ENCODE results near the gene RIN3.
A peak's percentile ranks its signal among the peaks of the same experiment; 100 is the strongest.

The RIN3 gene

DNA sequence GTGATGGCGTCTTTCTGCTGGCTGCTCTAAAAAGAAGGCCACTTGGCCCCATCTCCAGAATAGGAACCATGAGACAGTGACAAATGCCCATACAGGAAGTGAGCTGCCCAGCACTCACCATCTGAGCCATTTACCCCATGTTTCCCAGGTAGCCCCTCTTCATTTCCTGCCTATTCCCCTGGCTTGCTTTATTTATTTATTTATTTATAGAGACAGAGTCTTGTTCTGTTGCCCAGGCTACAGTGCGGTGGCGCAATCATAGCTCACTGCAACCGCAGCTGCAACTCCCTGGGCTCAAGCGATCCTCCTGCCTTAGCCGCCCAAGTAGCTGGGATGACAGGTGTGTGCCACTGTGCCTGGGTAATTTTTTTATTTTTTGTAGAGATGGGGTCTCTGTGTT lies 71.2 kb downstream of the RIN3 start:
- no peak for DNase-seq
- Histone ChIP-seq H3K4me2 (ENCODE audit: low read depth, low read length) (no peak overlapping the region), H3K9me3 (replicated peaks; ENCODE audit: insufficient read depth, low read length) (no peaks in the 10 kb centered on the region), H2AFZ (ENCODE audit: low read length) (no peak overlapping the region), H3K9me2 (replicated peaks; ENCODE audit: insufficient read depth, low read length) (no peaks in the 10 kb centered on the region), H3F3A (ENCODE audit: insufficient read depth, low read length) (peaks cover 31% of the 10 kb centered on the region), H3K9ac (ENCODE audit: low read length) (no peak overlapping the region), H3K4me1 (ENCODE audit: low read length) (peaks cover 48% of the 10 kb centered on the region), H3K4me3 (ENCODE audit: low read length) (no peak overlapping the region), H4K20me1 (ENCODE audit: insufficient read depth, low read length) (no peaks in the 10 kb centered on the region), H3K79me2 (ENCODE audit: low read length) (no peaks in the 10 kb centered on the region), H3K27me3 (replicated peaks; ENCODE audit: insufficient read depth, low read length) (no peaks in the 10 kb centered on the region), H3K27ac (ENCODE audit: low read length) (no peak overlapping the region), H3K36me3 (replicated peaks; ENCODE audit: insufficient read depth, low read length) (no peaks in the 10 kb centered on the region)
- no peak for TF ChIP-seq EZH2phosphoT487 (IDR thresholded peaks at IDR 0.05; ENCODE audit: low read length)
- TF ChIP-seq, protein P1, sequence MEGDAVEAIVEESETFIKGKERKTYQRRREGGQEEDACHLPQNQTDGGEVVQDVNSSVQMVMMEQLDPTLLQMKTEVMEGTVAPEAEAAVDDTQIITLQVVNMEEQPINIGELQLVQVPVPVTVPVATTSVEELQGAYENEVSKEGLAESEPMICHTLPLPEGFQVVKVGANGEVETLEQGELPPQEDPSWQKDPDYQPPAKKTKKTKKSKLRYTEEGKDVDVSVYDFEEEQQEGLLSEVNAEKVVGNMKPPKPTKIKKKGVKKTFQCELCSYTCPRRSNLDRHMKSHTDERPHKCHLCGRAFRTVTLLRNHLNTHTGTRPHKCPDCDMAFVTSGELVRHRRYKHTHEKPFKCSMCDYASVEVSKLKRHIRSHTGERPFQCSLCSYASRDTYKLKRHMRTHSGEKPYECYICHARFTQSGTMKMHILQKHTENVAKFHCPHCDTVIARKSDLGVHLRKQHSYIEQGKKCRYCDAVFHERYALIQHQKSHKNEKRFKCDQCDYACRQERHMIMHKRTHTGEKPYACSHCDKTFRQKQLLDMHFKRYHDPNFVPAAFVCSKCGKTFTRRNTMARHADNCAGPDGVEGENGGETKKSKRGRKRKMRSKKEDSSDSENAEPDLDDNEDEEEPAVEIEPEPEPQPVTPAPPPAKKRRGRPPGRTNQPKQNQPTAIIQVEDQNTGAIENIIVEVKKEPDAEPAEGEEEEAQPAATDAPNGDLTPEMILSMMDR (IDR thresholded peaks at IDR 0.05; ENCODE audit: low read length), result no peak
- no peak for TF ChIP-seq EZH2 (optimal IDR thresholded peaks at IDR 0.05; ENCODE audit: low read depth, low read length)

DNA sequence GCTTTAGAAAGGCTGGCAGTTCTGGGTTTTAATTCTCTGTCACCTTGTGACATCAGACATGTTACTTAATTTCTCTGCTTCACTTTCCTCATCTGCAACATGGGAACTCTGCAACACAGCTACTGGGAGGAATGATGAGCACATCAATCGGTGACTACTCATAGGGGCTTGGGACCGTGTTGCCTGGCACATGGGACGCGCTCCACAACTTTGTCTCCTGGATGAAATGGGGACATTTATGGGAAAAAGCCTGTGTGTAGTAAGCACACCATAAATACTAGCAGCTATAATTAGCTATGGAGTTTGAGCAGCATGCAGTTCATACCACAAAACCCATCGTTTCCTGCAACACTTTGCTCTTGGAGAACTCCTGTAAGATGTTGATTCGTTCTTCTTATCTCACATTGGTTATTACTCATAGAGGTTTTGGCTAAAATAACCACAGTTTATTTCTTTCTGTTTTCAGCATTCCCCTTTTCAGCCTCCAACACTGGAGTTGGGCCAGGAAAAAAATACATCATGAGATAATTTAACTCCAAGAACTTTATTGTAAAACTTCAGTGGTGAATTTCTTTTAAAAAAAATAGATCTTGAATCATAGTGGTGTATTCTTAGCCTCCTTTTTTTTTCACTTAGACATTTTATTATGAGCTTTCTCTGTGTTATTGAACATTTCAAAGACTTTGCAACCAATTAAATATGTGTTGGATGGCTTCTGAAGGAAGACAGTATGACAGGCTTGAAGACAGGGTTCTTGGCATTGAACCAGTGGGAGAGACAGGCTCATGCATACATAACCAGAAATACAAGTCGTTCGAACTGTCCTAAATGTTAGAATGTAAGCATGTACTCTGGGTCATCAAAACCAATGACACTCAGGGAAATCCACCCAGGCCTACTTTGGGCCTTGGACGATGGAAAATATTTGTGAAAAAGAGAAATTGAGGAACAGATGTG lies 72.7 kb downstream of the RIN3 start:
- H3K4me3 ChIP-seq (ENCODE audit: low read length), result no peak overlapping the region
- no peaks in the 10 kb centered on the region for H4K20me1 ChIP-seq (ENCODE audit: insufficient read depth, low read length)
- no peaks in the 10 kb centered on the region for H3K27me3 ChIP-seq (replicated peaks; ENCODE audit: insufficient read depth, low read length)
- TF ChIP-seq EZH2 (optimal IDR thresholded peaks at IDR 0.05; ENCODE audit: low read depth, low read length) (no peak), EZH2phosphoT487 (IDR thresholded peaks at IDR 0.05; ENCODE audit: low read length) (no peak)
- TF ChIP-seq, protein P1 (IDR thresholded peaks at IDR 0.05; ENCODE audit: low read length), result no peak
- peak; percentile 45 for DNase-seq
- peaks cover 19% of the 10 kb centered on the region for H3F3A ChIP-seq (ENCODE audit: insufficient read depth, low read length)
- H3K4me2 ChIP-seq (ENCODE audit: low read depth, low read length), result peak overlapping the region; percentile 34; the same call in 1 of the 2 replicates
- H3K4me1 ChIP-seq (ENCODE audit: low read length), result peaks cover 37% of the 10 kb centered on the region
- H3K9me3 ChIP-seq (replicated peaks; ENCODE audit: insufficient read depth, low read length), result no peaks in the 10 kb centered on the region
- H3K27ac ChIP-seq (ENCODE audit: low read length), result peak overlapping the region; percentile 54; the same call in 1 of the 2 replicates
- H2AFZ ChIP-seq (ENCODE audit: low read length), result no peak overlapping the region
- no peaks in the 10 kb centered on the region for H3K36me3 ChIP-seq (replicated peaks; ENCODE audit: insufficient read depth, low read length)
- no peaks in the 10 kb centered on the region for H3K79me2 ChIP-seq (ENCODE audit: low read length)
- no peaks in the 10 kb centered on the region for H3K9me2 ChIP-seq (replicated peaks; ENCODE audit: insufficient read depth, low read length)
- H3K9ac ChIP-seq (ENCODE audit: low read length), result no peak overlapping the region

DNA sequence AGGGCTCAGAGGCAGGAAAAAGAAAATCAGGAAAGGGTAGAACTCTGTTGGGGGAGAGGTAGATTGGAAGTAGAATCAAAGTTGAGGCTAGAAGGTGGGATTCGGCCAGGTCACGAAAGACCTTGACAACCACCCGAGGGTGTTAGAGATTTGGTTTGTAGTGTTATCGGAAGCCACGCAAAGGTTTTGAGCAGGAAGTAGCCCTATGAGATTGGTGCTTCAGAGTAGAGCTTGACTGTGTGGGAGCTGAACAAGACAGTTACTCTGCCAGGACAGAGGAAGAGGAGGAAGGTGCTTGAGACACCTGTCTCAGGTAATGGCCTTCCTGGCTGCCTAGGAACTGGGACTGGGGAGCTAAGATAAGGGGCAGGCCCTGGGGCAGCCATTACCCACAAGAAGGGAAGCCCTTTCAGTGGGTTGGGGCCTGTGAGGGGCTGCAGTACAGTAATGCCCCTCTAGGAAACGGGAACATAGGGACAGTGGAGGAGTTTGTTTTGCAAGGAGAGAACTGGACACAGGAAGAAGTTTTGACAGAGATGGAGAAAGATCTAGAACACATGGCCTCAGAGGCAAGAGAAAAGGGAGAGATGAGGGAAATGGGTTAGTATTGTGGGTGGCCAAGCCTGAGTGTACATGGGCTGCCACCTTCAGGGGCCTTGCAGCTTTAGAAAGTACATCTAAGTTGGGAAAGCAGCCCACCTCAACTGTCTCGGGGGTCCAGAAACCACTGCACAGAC lies 73.5 kb downstream of the RIN3 start:
- H3K4me2 ChIP-seq (ENCODE audit: low read depth, low read length), result no peak overlapping the region

More for the DNA sequence above, 73.5 kb downstream of the RIN3 start:
- Histone ChIP-seq H3K36me3 (replicated peaks; ENCODE audit: insufficient read depth, low read length) (no peaks in the 10 kb centered on the region), H3K9me2 (replicated peaks; ENCODE audit: insufficient read depth, low read length) (no peaks in the 10 kb centered on the region), H3K9me3 (replicated peaks; ENCODE audit: insufficient read depth, low read length) (no peaks in the 10 kb centered on the region), H3K4me1 (ENCODE audit: low read length) (peaks cover 29% of the 10 kb centered on the region), H3K27me3 (replicated peaks; ENCODE audit: insufficient read depth, low read length) (no peaks in the 10 kb centered on the region), H3K4me3 (ENCODE audit: low read length) (no peak overlapping the region), H3K27ac (ENCODE audit: low read length) (peak overlapping the region; percentile 54; the same call in 1 of the 2 replicates), H3K9ac (ENCODE audit: low read length) (no peak overlapping the region), H4K20me1 (ENCODE audit: insufficient read depth, low read length) (no peaks in the 10 kb centered on the region), H2AFZ (ENCODE audit: low read length) (no peak overlapping the region), H3K79me2 (ENCODE audit: low read length) (no peaks in the 10 kb centered on the region), H3F3A (ENCODE audit: insufficient read depth, low read length) (peaks cover 11% of the 10 kb centered on the region)
- TF ChIP-seq EZH2phosphoT487 (IDR thresholded peaks at IDR 0.05; ENCODE audit: low read length) (no peak), EZH2 (optimal IDR thresholded peaks at IDR 0.05; ENCODE audit: low read depth, low read length) (no peak)
- TF ChIP-seq, protein P1 (IDR thresholded peaks at IDR 0.05; ENCODE audit: low read length), result no peak
- no peak for DNase-seq
